IMR-90 (cell line): Measurements from ENCODE around the gene TBX10.

Experiments used
- CEBPB ChIP-seq: IDR thresholded peaks from 2 replicates; pipeline ENCODE4 v1.6.1; 2012; ENCODE audit warnings: low read depth, low read length, improper control_type of control experiment
- CTCF ChIP-seq: conservative IDR thresholded peaks from 2 replicates; pipeline ENCODE4 v1.5.1; 2012; ENCODE audit warnings: mild to moderate bottlenecking, low read depth, low read length, improper control_type of control experiment
- FOS ChIP-seq: fragments of 150-350 bp; IDR thresholded peaks from 2 replicates; pipeline ENCODE4 v1.6.1; 2016; ENCODE audit warnings: low read depth, low read length
- MAFK ChIP-seq: IDR thresholded peaks from 2 replicates; pipeline ENCODE4 v1.6.1; 2012; ENCODE audit warnings: low read depth, low read length, improper control_type of control experiment
- POLR2A ChIP-seq: IDR thresholded peaks from 2 replicates; pipeline ENCODE4 v1.6.1; 2012; ENCODE audit warnings: mild to moderate bottlenecking, low read depth, low read length
- RAD21 ChIP-seq: IDR thresholded peaks from 2 replicates; pipeline ENCODE4 v1.6.1; 2012; ENCODE audit warnings: low read length, improper control_type of control experiment

GRCh38 chr11:67600324-67601029 lies 39.1 kb downstream of the TBX10 start:
- TF ChIP-seq CTCF (no peak), FOS (no peak), POLR2A (no peak), MAFK (no peak), CEBPB (no peak), RAD21 (no peak)
